ENCODE results near the gene MEGF10. TPM values are rescaled to one million over a fixed set of nuclear protein-coding genes. Genes with fewer than 3 reads are reported as not detected.

MEGF10 gene
- total and polyA plus RNA-seq, 4 experiments from 2014 or later = not detected

- Histone ChIP-seq H3K27ac (ENCODE audit: low read depth, low read length) (no peak overlapping the region), H3K27me3 (ENCODE audit: insufficient read depth, low read length) (no peaks in the 10 kb centered on the region), H3K4me3 (ENCODE audit: low read length in 2 of 2) (no peak overlapping the region), H3K36me3 (ENCODE audit: insufficient read depth, low read length) (no peaks in the 10 kb centered on the region), H3K9me3 (ENCODE audit: control insufficient read depth in 1 of 2, low read length in 2 of 2) (no peaks in the 10 kb centered on the region), H3K4me1 (ENCODE audit: insufficient read depth, low read length) (no peaks in the 10 kb centered on the region)
- H3K4me1 Mint-ChIP-seq = no peaks in the 10 kb centered on the region
- ChIA-PET CTCF (ENCODE audit: partially characterized antibody) (no interaction called here), POLR2A (ENCODE audit: partially characterized antibody) (no interaction called here)
- no peaks in the 10 kb centered on the region for H3K9me3 Mint-ChIP-seq
- no peak for DNase-seq
- intact Hi-C loops (cut with micrococcal nuclease) = no loop called here
- H3K36me3 Mint-ChIP-seq = no peaks in the 10 kb centered on the region
- H3K27me3 Mint-ChIP-seq = peaks cover 9 to 13% of the 10 kb centered on the region in 2 donors
- no peak overlapping the region for H3K27ac Mint-ChIP-seq
- no peak overlapping the region for H3K4me3 Mint-ChIP-seq
Observed at GRCh38 chr5:127400946-127401670, 110.5 kb downstream of the MEGF10 start.

GRCh38 chr5:127402361-127402760 is 111.8 kb downstream of the MEGF10 start:
- Histone ChIP-seq H3K27me3 (ENCODE audit: insufficient read depth, low read length) (no peaks in the 10 kb centered on the region), H3K36me3 (ENCODE audit: insufficient read depth, low read length) (no peaks in the 10 kb centered on the region), H3K4me3 (ENCODE audit: low read length in 2 of 2) (no peak overlapping the region), H3K4me1 (ENCODE audit: insufficient read depth, low read length) (no peaks in the 10 kb centered on the region), H3K9me3 (ENCODE audit: control insufficient read depth in 1 of 2, low read length in 2 of 2) (no peaks in the 10 kb centered on the region), H3K27ac (ENCODE audit: low read depth, low read length) (no peak overlapping the region)
- H3K36me3 Mint-ChIP-seq = no peaks in the 10 kb centered on the region
- H3K27ac Mint-ChIP-seq = no peak overlapping the region
- no peak for DNase-seq
- H3K9me3 Mint-ChIP-seq = no peaks in the 10 kb centered on the region
- H3K27me3 Mint-ChIP-seq = peaks cover 9% of the 10 kb centered on the region in 2 donors
- ChIA-PET POLR2A (ENCODE audit: partially characterized antibody) (no interaction called here), CTCF (ENCODE audit: partially characterized antibody) (no interaction called here)
- no peaks in the 10 kb centered on the region for H3K4me1 Mint-ChIP-seq
- intact Hi-C loops (cut with micrococcal nuclease) = no loop called here
- no peak overlapping the region for H3K4me3 Mint-ChIP-seq

GRCh38 chr5:127404190-127404589 is 113.6 kb downstream of the MEGF10 start:
- intact Hi-C loops (cut with micrococcal nuclease) = no loop called here
- no peaks in the 10 kb centered on the region for H3K4me1 ChIP-seq (ENCODE audit: insufficient read depth, low read length)
- Mint-ChIP-seq H3K36me3 (no peaks in the 10 kb centered on the region), H3K27me3 (peaks cover 5 to 6% of the 10 kb centered on the region in 2 donors), H3K4me3 (no peak overlapping the region), H3K4me1 (no peaks in the 10 kb centered on the region), H3K9me3 (no peaks in the 10 kb centered on the region), H3K27ac (no peak overlapping the region)
- no peaks in the 10 kb centered on the region for H3K27me3 ChIP-seq (ENCODE audit: insufficient read depth, low read length)
- no peak overlapping the region for H3K4me3 ChIP-seq (ENCODE audit: low read length in 2 of 2)
- ChIA-PET POLR2A (ENCODE audit: partially characterized antibody) (no interaction called here), CTCF (ENCODE audit: partially characterized antibody) (no interaction called here)
- H3K36me3 ChIP-seq (ENCODE audit: insufficient read depth, low read length) = no peaks in the 10 kb centered on the region
- no peaks in the 10 kb centered on the region for H3K9me3 ChIP-seq (ENCODE audit: control insufficient read depth in 1 of 2, low read length in 2 of 2)
- H3K27ac ChIP-seq (ENCODE audit: low read depth, low read length) = no peak overlapping the region
- no peak for DNase-seq

- ChIA-PET CTCF (ENCODE audit: partially characterized antibody) (no interaction called here), POLR2A (ENCODE audit: partially characterized antibody) (no interaction called here)
- H3K27me3 Mint-ChIP-seq = peaks cover 6 to 8% of the 10 kb centered on the region in 2 donors
- H3K27ac Mint-ChIP-seq = no peak overlapping the region
- Histone ChIP-seq H3K27ac (ENCODE audit: low read depth, low read length) (no peak overlapping the region), H3K9me3 (ENCODE audit: control insufficient read depth in 1 of 2, low read length in 2 of 2) (no peaks in the 10 kb centered on the region), H3K27me3 (ENCODE audit: insufficient read depth, low read length) (no peaks in the 10 kb centered on the region), H3K4me3 (ENCODE audit: low read length in 2 of 2) (no peak overlapping the region), H3K36me3 (ENCODE audit: insufficient read depth, low read length) (no peaks in the 10 kb centered on the region), H3K4me1 (ENCODE audit: insufficient read depth, low read length) (no peaks in the 10 kb centered on the region)
- peaks cover 0 to 9% (median under 1%) of the 10 kb centered on the region in 4 donors for H3K4me1 Mint-ChIP-seq
- no peaks in the 10 kb centered on the region for H3K36me3 Mint-ChIP-seq
- intact Hi-C loops (cut with micrococcal nuclease) = no loop called here
- H3K9me3 Mint-ChIP-seq = no peaks in the 10 kb centered on the region
- no peak overlapping the region for H3K4me3 Mint-ChIP-seq
- no peak for DNase-seq
Observed at GRCh38 chr5:127406326-127407121, 115.9 kb downstream of the MEGF10 start.

- POLR2A ChIA-PET (ENCODE audit: partially characterized antibody) = no interaction called here
- Mint-ChIP-seq H3K27me3 (peaks cover 2% of the 10 kb centered on the region in 2 donors), H3K27ac (no peak overlapping the region), H3K9me3 (no peaks in the 10 kb centered on the region), H3K4me1 (peaks cover 0 to 9% (median under 1%) of the 10 kb centered on the region in 4 donors), H3K4me3 (no peak overlapping the region), H3K36me3 (no peaks in the 10 kb centered on the region)
- Histone ChIP-seq H3K9me3 (ENCODE audit: control insufficient read depth in 1 of 2, low read length in 2 of 2) (no peaks in the 10 kb centered on the region), H3K27ac (ENCODE audit: low read depth, low read length) (no peak overlapping the region), H3K27me3 (ENCODE audit: insufficient read depth, low read length) (no peaks in the 10 kb centered on the region), H3K4me3 (ENCODE audit: low read length in 2 of 2) (no peak overlapping the region), H3K36me3 (ENCODE audit: insufficient read depth, low read length) (no peaks in the 10 kb centered on the region), H3K4me1 (ENCODE audit: insufficient read depth, low read length) (no peaks in the 10 kb centered on the region)
- DNase-seq = no peak
- CTCF ChIA-PET (ENCODE audit: partially characterized antibody) = no interaction called here
- intact Hi-C loops (cut with micrococcal nuclease) = no loop called here
Observed at GRCh38 chr5:127409246-127409917, 118.8 kb downstream of the MEGF10 start.

- peaks cover 2 to 3% of the 10 kb centered on the region in 2 donors for H3K27me3 Mint-ChIP-seq
- no peaks in the 10 kb centered on the region for H3K36me3 Mint-ChIP-seq
- H3K9me3 ChIP-seq (ENCODE audit: control insufficient read depth in 1 of 2, low read length in 2 of 2) = no peaks in the 10 kb centered on the region
- DNase-seq = no peak
- no peak overlapping the region for H3K27ac ChIP-seq (ENCODE audit: low read depth, low read length)
- intact Hi-C loops (cut with micrococcal nuclease) = no loop called here
- H3K4me1 Mint-ChIP-seq = peaks cover 0 to 9% (median under 1%) of the 10 kb centered on the region in 4 donors
- H3K4me3 ChIP-seq (ENCODE audit: low read length in 2 of 2) = no peak overlapping the region
- H3K36me3 ChIP-seq (ENCODE audit: insufficient read depth, low read length) = no peaks in the 10 kb centered on the region
- H3K9me3 Mint-ChIP-seq = no peaks in the 10 kb centered on the region
- H3K27ac Mint-ChIP-seq = no peak overlapping the region
- peak overlapping the region in 1 of 8 donors; percentile 34 for H3K4me3 Mint-ChIP-seq
- no peaks in the 10 kb centered on the region for H3K27me3 ChIP-seq (ENCODE audit: insufficient read depth, low read length)
- CTCF ChIA-PET (ENCODE audit: partially characterized antibody) = no interaction called here
- POLR2A ChIA-PET (ENCODE audit: partially characterized antibody) = no interaction called here
- no peaks in the 10 kb centered on the region for H3K4me1 ChIP-seq (ENCODE audit: insufficient read depth, low read length)
Observed at GRCh38 chr5:127409921-127410675, 119.5 kb downstream of the MEGF10 start.

- Mint-ChIP-seq H3K9me3 (no peaks in the 10 kb centered on the region), H3K4me3 (peak overlapping the region in 1 of 8 donors; percentile 26), H3K4me1 (peaks cover 0 to 9% (median under 1%) of the 10 kb centered on the region in 4 donors), H3K27me3 (peaks cover 2 to 6% of the 10 kb centered on the region in 2 donors), H3K27ac (no peak overlapping the region), H3K36me3 (no peaks in the 10 kb centered on the region)
- H3K27ac ChIP-seq (ENCODE audit: low read depth, low read length) = no peak overlapping the region
- H3K4me1 ChIP-seq (ENCODE audit: insufficient read depth, low read length) = no peaks in the 10 kb centered on the region
- intact Hi-C loops (cut with micrococcal nuclease) = no loop called here
- ChIA-PET CTCF (ENCODE audit: partially characterized antibody) (no interaction called here), POLR2A (ENCODE audit: partially characterized antibody) (no interaction called here)
- no peak overlapping the region for H3K4me3 ChIP-seq (ENCODE audit: low read length in 2 of 2)
- H3K36me3 ChIP-seq (ENCODE audit: insufficient read depth, low read length) = no peaks in the 10 kb centered on the region
- no peaks in the 10 kb centered on the region for H3K27me3 ChIP-seq (ENCODE audit: insufficient read depth, low read length)
- no peak for DNase-seq
- H3K9me3 ChIP-seq (ENCODE audit: control insufficient read depth in 1 of 2, low read length in 2 of 2) = no peaks in the 10 kb centered on the region
Observed at GRCh38 chr5:127410959-127411358, 120.4 kb downstream of the MEGF10 start.
